NCI-H1105 treated with DMSO at 0.1 percent for 48 hours (cell line): ENCODE results near the gene PRRC2B.

ENCODE experiments used
- DNase-seq: peaks from one replicate; lab custom pipeline; 2025; lab: John Stamatoyannopoulos, UW

Gene PRRC2B

DNA sequence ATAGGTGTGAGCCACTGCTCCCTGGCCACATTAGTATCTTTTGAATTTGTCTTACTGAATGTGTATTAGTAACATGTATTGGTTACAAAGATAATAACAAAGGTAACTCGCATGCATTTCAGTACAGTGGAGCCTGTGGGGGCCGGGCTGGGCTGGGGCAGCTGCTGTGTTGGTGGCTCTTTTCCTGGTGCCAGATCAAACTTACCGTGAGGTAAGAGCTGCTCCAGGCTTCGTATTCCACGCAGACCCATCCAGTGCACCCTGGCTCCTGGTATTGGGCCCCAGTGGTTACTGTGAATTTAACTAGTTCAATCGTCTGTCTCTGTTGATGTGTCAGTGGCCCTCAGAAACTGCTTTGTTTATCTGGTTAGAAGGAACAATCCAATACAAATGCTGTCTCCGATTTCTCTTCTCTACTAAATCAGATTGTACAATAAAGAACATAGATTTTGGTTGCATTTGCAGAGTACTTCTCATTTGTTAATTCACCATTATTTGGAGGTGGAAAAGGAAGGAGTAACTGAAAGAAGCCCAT lies 15.6 kb downstream of the PRRC2B start:
- DNase-seq, result no peak

DNA sequence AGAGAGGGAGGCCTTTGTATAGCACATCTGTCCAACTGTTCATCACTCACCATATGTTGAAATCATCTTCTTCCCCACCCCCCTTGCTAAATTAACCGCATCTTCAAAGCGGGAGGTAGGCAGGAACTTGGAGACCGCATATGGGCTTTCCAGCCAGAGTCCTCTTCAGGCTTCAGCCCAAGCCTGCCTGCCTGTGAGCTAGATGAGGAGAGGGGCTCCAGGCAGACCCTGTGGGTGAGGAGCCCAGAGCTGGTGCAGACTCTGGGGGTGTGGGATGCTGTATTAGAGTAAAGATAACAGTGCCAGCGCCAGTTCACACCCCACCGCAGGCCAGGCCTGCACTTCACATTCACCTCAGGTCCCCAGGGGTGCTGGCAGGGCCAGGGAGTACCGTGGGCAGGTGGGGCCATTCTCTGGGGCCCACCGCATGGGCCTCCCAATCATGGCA lies 16.2 kb downstream of the PRRC2B start:
- DNase-seq, result no peak

DNA sequence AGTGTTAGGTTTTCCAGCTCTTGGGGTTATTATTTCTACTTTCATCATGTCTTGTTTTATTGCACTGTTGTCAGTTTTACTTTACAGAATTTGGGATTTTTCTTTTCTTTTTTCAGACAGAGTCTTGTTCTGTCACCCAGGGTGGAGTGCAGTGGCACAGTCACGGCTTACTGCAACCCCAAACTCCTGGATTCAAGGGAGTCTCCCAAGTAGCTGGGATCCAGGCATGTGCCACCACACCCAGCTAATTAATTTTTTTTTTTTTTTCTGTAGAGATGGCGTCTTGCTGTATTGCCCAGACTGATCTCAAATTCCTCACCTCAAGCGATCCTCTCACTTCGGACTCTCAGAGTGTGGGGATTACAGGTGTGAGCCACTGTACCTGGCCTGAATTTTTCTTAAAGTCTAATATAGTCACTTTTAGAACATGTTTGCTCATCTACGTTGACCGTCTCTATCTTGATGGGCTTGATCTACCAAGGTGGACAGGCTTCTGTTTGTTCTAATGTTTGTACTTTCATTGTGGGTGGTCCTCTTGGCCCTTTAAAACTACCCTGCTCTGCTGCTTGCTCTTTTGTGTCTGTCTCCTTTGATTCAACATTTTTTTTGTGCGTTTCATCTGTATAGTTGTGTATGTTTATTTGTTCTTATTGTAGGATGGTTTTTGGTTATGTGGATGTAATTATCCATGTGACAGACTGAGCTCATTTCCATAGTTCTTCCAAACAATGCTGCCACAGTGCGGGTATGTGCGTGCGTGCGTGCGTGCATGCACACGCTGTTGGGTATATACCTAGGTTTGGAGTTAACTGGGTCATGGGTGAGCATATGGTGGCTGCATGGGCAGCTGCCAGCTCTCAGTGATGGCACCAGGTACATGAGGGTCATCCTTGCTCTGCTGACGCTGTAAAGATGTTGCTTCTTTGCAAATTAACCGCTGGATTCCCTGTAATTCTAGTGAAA lies 18.1 kb downstream of the PRRC2B start:
- DNase-seq, result no peak

DNA sequence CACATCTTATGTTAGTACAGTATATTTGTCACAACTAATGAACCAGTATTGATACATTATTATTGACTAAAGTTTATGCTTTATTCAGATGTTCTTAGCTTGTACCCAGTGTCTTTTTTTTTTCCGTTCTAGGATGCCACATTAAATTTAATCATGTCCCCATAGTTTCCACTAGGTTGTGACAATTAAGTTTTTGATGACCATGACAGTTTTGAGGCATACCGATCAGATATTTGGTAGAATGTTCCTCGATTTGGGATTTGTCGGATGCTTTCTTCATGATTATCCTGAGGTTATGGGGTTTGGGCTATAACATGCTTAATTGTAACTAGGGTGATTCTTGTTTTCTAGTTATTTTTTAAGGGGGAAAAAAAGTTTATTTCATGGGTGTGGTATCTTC lies 22.6 kb downstream of the PRRC2B start:
- DNase-seq, result no peak

DNA sequence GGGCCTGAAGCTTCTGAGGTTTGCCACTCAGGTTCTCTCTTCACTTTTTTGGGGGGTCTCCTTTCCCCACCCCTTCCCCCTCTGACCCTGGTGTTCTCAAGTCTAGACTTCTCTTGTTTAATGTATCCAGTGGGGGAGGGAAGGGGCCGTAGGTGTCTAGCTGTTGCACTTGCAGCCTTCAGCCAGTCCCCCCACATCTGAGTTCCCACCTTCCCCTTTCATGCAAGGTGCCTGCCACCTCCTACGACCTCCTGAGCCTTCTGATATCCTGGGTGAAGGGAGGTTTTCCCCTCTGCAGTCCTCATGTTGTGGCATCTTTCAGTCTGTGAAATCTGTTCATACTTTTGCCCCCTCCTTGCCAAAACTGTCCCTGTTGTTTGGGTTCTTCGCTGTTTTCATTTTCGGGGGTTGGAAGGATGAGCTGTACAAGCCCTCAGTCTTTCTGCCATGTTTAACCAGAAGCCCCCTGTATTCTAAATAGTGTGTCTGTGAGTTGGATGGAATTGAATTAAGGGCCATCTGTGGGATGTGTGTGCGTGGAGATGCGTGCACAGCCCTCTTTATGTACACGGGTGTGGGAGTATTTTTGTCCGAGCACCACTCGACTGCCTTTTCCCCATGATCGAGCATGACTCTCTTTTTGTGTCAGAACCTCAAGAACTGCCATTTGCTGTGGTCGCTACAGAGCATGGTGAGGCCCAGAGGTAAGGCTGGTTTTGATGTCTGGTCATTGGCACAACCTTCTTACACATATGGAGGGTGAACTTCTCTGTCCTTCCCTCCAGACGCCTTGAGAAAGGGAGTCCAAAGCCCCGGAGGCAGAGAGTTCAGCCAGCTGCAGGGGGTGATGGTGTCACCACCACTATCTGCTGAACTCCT lies 23.6 kb downstream of the PRRC2B start:
- DNase-seq, result no peak

DNA sequence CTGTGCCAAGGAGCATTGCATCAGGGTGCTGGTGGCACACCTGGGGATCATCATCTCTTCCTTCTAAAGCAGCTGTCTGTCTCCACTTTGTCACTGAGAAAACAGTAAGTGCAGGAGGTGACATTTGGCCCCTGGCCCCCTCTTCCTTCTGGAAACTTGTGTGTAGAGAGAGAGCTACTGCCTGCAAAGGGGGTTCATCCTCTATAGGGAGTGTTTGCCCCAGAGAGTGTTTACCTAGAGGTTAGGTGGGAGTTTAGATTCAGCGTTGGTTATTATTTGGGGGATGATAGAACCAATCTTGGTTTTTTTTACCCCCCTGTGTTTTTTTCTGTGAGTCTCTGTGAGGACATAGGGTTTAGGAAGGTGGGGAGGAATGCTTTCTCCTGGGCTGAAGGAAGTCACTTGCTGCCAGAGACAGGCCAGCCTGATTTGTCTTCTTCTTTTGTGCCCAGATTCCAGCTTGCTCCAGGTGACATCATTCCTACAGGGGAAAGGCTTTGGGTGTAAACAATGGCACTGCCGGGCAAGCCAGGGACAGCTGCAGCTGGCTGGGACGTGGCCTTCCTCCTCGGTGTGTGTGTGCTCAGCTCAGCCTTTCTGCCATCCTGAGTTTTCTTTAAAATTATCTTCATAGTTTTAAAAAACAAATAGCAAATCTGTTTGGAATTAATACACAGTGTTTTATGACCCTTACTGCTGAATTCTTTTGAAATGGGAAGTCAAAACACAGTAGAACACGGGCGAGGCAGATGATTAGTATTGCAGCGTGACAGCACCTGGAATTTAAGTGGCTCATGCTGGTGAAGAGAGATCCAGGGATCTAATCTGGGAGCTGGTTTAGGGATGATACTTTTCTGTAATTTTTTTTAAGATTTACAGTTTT lies 24.5 kb downstream of the PRRC2B start:
- DNase-seq, result peak; percentile 13

DNA sequence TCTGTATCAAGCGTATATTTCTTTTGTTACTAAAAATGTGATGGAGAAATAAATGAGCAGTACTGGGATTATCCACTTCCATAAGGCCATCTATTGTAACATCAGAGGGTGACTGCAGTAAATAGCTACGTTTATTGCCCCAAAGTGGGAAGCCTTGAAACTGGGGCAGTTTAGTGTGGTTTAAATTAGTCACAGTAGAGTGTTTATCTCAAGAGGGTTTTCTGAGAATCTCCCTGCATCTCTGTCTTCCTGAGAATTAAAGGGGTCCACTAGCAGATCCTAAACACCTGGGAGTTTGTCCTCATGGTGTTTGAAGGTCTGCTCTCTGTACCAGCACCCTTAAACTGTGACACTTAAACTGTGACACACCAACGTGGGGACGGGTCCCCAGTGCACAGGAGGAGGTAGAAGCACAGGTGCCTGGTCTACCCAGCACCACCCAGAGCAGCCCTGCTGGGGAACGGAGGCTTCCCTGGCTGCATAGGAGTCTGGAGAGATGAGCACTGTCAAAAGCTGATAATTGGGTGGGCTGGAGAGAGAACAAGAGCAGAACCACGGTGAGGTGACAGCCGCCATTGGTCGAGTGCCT lies 25.2 kb downstream of the PRRC2B start:
- no peak for DNase-seq

DNA sequence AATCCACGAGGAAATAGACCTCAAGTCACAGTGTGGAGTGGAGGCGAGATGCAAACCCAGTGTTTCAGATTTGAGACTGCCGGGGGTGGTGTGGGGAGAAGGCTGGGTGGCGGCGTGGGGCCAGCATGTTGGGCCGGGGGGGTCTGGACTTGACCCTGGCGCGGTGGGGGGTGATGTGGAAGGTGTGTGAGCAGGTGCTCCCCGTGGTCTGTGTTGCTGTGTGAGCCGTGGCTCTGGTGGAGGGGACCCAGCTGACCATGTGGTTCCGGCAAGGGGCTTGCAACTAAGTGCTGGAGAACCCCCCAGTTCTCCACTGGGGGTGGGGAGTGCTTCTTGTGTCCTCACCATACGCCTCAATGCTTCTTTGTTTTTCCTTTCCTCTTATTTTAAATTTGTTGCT lies 25.8 kb downstream of the PRRC2B start:
- DNase-seq, result no peak

DNA sequence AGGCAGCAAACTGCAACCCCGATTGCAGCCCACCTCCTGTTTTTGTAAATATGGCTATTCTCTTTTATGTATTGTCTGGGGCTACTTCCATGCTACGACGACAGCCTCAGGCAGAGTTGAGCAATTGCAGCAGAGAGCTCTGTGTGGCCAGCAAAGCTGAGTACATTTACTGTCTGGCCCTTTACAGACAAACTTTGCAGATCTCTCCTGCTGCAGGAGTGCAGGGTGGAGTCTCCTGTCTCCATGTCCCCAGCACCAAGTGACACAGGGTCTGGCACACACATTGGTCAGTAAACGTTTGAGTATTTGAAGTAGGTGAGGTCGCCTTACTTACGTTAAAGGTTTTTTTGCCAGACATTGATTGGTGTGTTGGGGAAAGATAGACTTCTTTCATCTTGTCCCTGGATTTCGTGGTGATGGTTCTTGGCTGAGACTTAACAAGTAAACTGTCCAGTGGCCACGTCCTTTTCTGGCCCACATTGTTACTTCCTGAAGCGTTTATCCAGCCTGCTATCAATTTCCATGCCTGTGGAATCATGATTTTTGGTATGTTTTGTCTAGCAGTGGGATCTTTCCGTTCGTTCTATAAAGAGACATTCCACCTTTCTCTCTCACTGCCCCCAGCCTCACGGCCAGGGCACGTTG lies 27.2 kb downstream of the PRRC2B start:
- no peak for DNase-seq

DNA sequence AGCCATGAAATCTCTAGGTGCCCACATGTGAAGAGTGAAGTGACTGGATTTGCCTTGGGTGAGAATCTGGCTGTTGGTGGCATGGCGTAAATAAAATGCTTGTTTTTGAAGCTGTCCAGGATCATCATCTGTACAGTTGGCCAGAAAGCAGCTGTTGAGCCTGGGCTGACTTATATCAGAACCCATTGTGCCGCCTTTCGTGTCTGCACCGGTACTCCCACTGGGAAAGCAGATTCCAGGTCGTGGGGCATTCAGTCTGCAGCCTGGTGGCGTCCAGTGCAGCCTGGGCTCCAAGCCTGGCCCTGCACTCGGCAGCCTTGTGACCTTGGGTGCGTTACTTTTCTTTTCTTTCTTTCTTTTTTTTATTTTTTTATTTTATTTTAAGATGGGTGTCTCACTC lies 27.8 kb downstream of the PRRC2B start:
- no peak for DNase-seq

DNA sequence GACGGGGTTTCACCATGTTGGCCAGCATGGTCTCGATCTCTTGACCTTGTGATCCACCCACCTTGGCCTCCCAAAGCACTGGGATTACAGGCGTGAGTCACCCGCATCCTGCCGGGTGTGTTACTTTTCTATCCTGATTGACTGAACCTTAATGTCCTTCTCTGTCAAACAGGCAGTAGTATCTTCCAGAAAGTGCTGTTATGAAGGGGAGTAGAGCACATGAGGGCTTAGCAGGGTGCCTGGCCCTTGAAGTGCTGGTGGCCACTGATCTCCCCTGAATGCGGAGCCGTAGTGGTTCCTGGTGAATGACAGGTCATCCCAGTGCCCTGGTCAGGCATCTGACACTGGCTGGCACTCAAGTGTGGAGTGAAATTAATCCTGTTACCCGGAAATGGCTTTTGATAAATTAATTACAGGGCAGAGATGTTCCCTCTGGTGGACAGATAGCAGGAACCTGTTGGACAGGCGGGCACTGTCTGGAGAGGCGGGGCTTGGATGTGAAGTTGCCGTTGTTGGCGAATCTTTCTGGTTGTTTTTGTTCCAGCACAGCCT lies 28.4 kb downstream of the PRRC2B start:
- DNase-seq, result no peak

DNA sequence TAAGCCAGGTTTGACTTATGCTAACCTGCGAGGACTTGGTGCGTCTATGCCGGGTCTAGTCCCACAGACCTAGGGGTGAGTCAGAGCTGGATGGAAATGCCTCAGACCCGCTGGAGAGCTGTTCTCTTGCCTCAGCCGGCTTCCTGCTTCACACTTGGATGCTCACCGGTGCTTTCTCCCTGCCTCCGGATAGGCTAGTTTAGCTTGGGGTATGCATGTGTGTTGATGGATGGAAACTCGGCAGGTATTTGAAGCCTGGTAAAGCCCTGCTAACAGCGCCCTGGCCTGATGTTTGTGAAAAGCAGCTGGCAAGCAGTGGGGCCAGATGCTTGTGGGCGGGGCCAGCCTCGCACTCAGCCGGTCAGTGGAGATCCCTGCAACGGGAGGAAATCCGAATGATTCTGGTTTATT lies 29.3 kb downstream of the PRRC2B start:
- peak; percentile 10 for DNase-seq

DNA sequence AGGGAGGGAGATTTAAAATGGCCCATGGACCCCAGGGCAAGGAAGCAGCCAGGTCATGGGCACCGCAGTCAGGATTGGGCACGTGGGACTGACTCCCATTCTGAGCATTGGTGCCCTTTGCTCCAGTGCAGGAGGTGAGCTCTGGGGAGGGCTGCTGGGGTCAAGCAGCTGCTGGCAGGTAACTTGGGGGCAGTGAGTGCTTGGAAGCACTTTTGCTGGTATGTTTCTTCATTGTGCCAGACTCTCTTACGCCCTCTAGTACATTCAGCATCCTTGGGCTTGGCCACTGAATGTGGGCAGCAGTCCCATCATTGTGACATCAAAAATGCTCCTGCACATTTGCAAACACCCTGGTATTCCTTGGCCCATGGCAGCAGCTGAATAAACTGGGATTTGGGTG lies 32.7 kb downstream of the PRRC2B start:
- DNase-seq, result no peak

DNA sequence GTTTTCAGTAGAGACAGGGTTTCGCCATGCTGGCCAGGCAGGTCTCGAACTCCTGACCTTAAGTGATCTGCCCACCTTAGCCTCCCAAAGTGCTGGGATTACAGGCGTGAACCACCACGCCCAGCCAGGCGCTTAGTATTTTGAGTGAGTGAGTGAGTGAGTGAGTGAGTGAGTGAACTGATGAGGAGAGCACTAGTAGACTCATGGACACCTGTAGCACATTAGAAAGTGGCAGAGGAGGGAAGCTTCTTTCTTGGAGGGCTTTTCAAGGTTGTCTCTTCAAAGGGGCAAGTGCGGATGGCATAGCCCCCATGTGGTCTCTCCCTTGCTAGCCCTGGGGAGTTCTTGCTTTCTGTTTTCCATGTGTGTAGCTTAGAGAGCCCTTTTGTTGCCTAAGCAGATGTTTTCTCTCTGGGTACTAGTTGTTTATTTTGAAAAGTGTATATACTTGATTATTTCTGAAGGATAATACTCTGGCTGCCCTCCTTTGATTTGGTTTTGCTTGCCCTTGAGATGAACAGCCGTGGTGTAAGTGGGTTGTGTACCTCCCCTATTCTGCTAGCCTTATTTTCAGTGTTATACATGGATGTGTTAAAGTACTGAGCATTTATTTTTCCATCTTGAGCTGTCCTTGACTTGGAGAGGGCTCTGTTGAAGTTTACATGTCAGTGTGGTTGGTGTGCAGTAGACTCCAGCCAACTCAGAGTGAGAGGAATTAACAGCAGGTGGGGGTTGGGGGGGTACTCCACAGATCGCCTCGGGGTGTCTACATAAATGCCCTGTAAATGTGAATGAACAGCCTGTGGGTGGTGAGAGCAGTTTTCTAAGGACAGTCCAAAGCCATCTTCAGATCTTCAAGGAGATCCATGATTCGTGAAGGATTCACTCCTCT lies 35.5 kb downstream of the PRRC2B start:
- no peak for DNase-seq

DNA sequence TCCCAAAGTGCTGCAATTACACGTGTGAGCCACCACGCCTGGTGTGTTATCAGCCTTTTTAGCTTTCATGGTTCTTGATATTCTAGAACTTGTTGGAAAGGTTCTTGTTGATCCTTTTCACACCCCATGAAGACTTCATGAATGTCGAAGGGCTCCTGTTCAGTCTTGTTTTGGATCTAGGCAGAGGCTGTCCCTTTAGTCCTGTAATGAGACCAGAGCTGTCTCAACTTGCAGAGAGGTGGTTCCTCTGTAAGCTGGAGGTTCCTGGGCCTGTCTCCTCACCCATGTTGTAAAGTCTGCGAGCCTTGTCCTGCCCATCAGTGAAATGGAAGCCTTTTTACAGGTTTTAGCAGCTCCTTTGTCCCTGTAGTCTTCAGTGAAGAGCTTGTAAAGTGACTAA lies 38.2 kb downstream of the PRRC2B start:
- no peak for DNase-seq

DNA sequence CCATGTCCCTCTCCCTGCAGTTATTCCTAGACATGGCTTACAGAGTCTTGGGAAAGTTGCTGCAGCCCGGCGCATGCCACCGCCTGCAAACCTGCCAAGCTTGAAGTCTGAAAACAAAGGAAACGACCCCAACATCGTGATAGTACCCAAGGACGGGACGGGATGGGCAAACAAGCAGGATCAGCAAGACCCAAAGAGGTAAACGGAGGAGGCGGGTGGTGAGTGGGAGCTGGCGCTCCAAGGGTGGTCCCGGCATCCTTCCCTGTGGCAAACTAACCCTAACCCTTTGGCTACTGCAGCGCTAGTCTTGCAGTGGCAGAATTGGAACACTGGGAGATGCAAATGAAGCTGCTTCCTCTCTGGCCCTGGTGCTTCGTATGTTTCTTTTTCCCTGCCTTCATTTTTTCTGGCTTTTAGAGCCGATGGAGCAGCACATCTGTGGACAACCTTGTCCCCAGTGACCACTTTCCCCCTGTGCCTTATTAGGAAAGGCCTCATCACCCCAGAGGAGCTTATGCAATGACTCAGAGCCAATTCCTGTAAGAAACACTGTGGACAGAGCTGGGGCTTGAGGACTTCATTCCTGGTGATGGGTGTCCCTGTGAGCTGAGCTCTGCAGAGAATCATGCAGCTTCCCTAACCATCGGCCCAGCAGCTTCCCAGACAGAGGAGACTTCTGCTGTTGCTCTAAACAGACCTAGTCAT lies 38.9 kb downstream of the PRRC2B start:
- no peak for DNase-seq

DNA sequence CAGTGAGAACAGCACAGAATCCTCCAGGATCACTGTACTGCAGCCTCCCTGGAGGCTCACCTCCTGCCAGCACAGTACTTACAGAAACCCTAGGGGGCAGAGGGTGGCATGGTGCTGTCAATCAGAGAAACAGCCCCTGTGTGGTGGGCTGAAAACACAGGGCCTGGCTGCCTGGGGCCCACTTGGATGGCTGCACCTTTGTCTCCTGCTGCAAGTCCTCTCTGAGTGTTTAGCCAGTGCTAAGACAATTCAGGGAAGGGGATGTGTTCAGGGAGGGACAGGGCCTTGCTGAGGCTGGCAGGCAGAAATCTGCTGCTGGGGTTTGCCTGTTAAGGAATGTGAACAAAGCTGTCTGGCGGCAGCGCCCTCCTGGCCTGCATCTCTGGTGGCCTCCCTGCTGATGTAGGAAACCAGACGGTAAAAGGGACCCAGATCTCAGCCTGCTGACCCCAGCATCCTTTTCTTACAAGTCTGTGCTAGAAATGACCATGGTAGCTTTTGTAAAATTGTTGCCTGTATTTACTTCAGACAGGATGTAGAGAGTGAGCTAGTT lies 39.5 kb downstream of the PRRC2B start:
- no peak for DNase-seq

DNA sequence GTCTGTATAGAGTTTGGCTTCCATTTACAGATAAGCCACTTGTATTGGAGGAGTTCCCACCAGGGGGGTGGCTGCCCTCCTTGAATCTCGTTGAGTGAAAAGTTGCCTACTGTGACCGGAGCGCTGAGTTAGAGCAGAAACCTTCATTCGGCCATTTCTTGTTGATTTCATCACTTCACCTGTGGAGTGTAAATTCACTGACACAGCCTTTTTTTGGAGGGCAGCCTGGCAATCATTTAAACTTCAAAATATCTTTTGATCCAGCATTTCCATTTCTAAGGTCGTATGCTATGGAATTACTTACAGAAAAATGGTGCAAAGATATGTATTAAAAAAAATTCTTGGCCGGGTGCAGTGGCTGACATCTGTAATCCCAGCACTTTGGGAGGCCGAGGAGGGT lies 40.8 kb downstream of the PRRC2B start:
- no peak for DNase-seq
